PC-3 (cell line): Measurements from ENCODE around the gene AUTS2.

ENCODE experiments used
- CTCF ChIP-seq: fragments of 300-600 bp; sonication (generic); conservative IDR thresholded peaks from 2 replicates; pipeline ENCODE4 v1.5.1; 2017; ENCODE audit warnings: antibody characterized with exemption, low read depth, mild to moderate bottlenecking, low read length
- EZH2 ChIP-seq: fragments of 300-600 bp; sonication (generic); IDR thresholded peaks from one replicate; pipeline ENCODE4 v1.6.1; 2017; ENCODE audit warnings: antibody characterized with exemption, mild to moderate bottlenecking, low read length; ENCODE audit not compliant: unreplicated experiment
- EZH2phosphoT487 ChIP-seq: fragments of 300-600 bp; sonication (generic); IDR thresholded peaks from 2 replicates; pipeline ENCODE4 v1.6.1; 2018; ENCODE audit warnings: mild to moderate bottlenecking, antibody characterized with exemption, low read length, borderline replicate concordance

DNA sequence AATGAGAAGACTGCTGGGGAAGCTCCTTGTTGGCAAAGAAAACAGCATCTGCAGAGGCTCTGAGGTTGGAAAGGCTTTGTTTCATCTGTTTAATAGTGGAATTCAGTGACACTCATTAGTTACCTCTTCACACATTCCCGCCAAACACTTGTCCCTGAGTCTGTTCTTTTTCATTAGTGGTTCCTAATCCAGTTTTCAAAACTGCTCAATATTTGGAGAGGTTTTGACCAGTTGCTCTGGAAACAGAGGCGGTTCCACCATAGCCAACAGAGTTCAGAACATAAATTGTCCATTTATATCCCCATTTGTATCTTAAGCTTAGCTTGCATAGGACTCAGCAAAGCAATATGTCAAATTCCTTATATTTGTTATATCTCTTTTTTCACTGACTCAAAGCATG is 754.6 kb downstream of the AUTS2 start:
- TF ChIP-seq CTCF (no peak), EZH2 (no peak), EZH2phosphoT487 (no peak)
